Measurements from ENCODE around the gene CPSF3.

- no peak for TF ChIP-seq CTCF (IDR thresholded peaks at IDR 0.05)
- no peak for TF ChIP-seq POLR2A (IDR thresholded peaks at IDR 0.05)
These were observed 28.6 kb upstream of the CPSF3 start for GRCh38 chr2:9394816-9395215.
